Heart right ventricle (tissue), 16 donors: Measurements from ENCODE around the gene SYNDIG1. TPM values are rescaled to one million over a fixed set of nuclear protein-coding genes. Genes with fewer than 3 reads are reported as not detected.

ENCODE experiments used
- ATAC-seq, 8 donors: fragments of 200-7000 bp; cut with Tn5 transposase; one replicate each; pipeline ENCODE4 v1.9.1; 2020; ENCODE audit warnings: mild to moderate bottlenecking in 8 of 8, moderate library complexity in 8 of 8, moderate number of reproducible peaks in 1 of 8
- DNase-seq, 2 donors: peaks; one replicate each; pipeline ENCODE4 v3.0.0-alpha.2; 2020
- H3K27ac ChIP-seq, 10 donors: fragments of 200-600 bp; sonication (generic) in 2 of 10; one replicate each; pipeline versions ENCODE4 v1.5.0 to v1.8.0; 2020 to 2022; ENCODE audit warnings: mild to moderate bottlenecking in 3 of 10
- H3K27me3 ChIP-seq, 7 donors: fragments of 200-600 bp; one replicate each; pipeline ENCODE4 v1.8.0; 2021 to 2022; ENCODE audit warnings: mild to moderate bottlenecking in 2 of 7
- H3K36me3 ChIP-seq, 9 donors: fragments of 200-600 bp; sonication (generic) in 1 of 9; one replicate each; pipeline versions ENCODE4 v1.5.0 to v1.8.0; 2020 to 2022; ENCODE audit warnings: mild to moderate bottlenecking in 2 of 9
- H3K4me1 ChIP-seq, 9 donors: fragments of 200-600 bp; sonication (generic) in 1 of 9; one replicate each; pipeline versions ENCODE4 v1.5.0 to v1.8.0; 2020 to 2022; ENCODE audit warnings: mild to moderate bottlenecking in 4 of 9
- H3K4me3 ChIP-seq, 10 donors: fragments of 200-600 bp; sonication (generic) in 2 of 10; one replicate each; pipeline versions ENCODE4 v1.5.0 to v1.8.0; 2020 to 2022; ENCODE audit warnings: mild to moderate bottlenecking in 7 of 10, moderate library complexity in 2 of 10
- H3K9me3 ChIP-seq, 11 donors: fragments of 200-600 bp in 10 of 11; sonication (generic) in 2 of 11; one replicate each; pipeline versions ENCODE4 v1.5.0 to v1.8.0; 2013 to 2022; ENCODE audit warnings: mild to moderate bottlenecking in 2 of 11, control low read depth in 1 of 11, moderate library complexity in 1 of 11
- WGBS, 2 donors: extraction: QIAGEN DNeasy Blood & Tissue Kit; methylation state at CpG; one replicate each; pipeline ENCODE4 v1.1.7; 2013; ENCODE audit warnings: inconsistent platforms in 1 of 2; 5-methylcytosine and 5-hydroxymethylcytosine counted together
- intact Hi-C, 10 donors: fragments of 100-400 bp; cut with DNase I; formaldehyde crosslinking; loops; one replicate each; pipeline versions ENCODE4 v1.11.1 to v1.14.2; 2022
- polyA plus RNA-seq, 2 donors: library from polyadenylated mRNA; stranded (reverse); fragments of 200-250 nt; gene quantifications; one replicate each; pipeline ENCODE4 v1.2.3, GENCODE V29; 2013
- total RNA-seq, 10 donors: library from RNA; stranded (reverse); fragmentation: NEBNext Ultra II Directional in 3 of 10; extraction: Animal tissue kit (Norgen Biotek cat#: 25700) in 3 of 10; gene quantifications; one replicate each; pipeline versions ENCODE4 v1.2.1 to v1.2.4, GENCODE V29; 2021 to 2023
- TF ChIP-seq, protein P1 (sequence below), 9 donors: fragments of 200-600 bp; sonication (generic) in 2 of 9; IDR thresholded peaks; one replicate each; pipeline versions ENCODE4 v1.5.0 to v1.8.0; 2021 to 2022; ENCODE audit warnings: antibody characterized with exemption in 9 of 9, mild to moderate bottlenecking in 5 of 9, moderate library complexity in 1 of 9
- donor health status: Arrhythmogenic right ventricular cardiomyopathy.
- donor health status: ischemic (EF 13 %, LVEDD 7.1; RV severe dilation, severe dysfunction).
- donor health status: healthy with polysubstance abuse.
- donor health status: DM: no; HTN: yes; CAD: no.
- donor health status: DM: no; HTN: no; CAD: no.
- donor health status: ischemic (EF 25% LVEDD 6.9; RV normal size, moderate dysfunction).
- donor health status: ischemic (EF 25% LVEDD 5.7; RV mildly dilated, moderate dysfunction).
- donor health status: healthy.
- donor health status: DM: yes; HTN: yes; CAD: no.
- donor health status: Ischemic cardiomyopathy.
- donor health status: ischemic (EF 35%, LVEDD 5.7; RV mildly dilated, moderate dysfunction).
- donor health status: nonischemic (EF 11% LVEDD 7.7; RV severe dilation, severe dysfunction).
- donor health status: DM: yes; HTN: yes; CAD: no.
- donor health status: PGD.
- donor health status: ischemic (EF 29% LVEDD 5.4; RV normal size, mild dysfunction).
- donor health status: nonischemic (EF 23%, LVEDD 6.1; RV moderate dilation, normal function).

Gene SYNDIG1
- total and polyA plus RNA-seq, 12 donors: 8.6 to 34.7 (median 19.9) TPM

DNA sequence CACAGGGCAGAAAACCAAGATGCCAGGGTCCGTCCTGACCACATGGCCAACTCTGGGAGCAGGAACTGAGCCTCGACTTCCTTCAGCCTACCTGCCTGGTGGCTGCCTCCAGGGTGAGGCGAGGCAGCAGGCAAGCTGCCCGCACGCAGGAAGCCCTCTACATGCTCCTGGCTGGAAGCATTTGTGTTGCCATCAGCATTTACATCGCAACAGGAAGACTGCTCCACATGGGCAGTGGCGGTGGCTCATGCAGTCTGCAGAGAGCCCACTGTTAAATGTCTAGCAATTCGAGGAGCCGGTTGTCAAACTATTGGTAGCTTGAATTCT lies 233.8 kb downstream of the SYNDIG1 start:
- Histone ChIP-seq H3K27me3 (peaks cover 0 to 6% (median 0%) of the 10 kb centered on the region in 7 donors), H3K4me1 (no peaks in the 10 kb centered on the region), H3K4me3 (no peak overlapping the region), H3K36me3 (no peaks in the 10 kb centered on the region), H3K27ac (no peak overlapping the region), H3K9me3 (no peaks in the 10 kb centered on the region)
- TF ChIP-seq, protein P1, sequence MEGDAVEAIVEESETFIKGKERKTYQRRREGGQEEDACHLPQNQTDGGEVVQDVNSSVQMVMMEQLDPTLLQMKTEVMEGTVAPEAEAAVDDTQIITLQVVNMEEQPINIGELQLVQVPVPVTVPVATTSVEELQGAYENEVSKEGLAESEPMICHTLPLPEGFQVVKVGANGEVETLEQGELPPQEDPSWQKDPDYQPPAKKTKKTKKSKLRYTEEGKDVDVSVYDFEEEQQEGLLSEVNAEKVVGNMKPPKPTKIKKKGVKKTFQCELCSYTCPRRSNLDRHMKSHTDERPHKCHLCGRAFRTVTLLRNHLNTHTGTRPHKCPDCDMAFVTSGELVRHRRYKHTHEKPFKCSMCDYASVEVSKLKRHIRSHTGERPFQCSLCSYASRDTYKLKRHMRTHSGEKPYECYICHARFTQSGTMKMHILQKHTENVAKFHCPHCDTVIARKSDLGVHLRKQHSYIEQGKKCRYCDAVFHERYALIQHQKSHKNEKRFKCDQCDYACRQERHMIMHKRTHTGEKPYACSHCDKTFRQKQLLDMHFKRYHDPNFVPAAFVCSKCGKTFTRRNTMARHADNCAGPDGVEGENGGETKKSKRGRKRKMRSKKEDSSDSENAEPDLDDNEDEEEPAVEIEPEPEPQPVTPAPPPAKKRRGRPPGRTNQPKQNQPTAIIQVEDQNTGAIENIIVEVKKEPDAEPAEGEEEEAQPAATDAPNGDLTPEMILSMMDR (IDR thresholded peaks at IDR 0.05): no peak
- WGBS, 2 donors: 85 to 90% methylated on average over 9 of the region's 9 CpGs
- DNase-seq (no peak), ATAC-seq (no peak)
- intact Hi-C loops: no loop called here

DNA sequence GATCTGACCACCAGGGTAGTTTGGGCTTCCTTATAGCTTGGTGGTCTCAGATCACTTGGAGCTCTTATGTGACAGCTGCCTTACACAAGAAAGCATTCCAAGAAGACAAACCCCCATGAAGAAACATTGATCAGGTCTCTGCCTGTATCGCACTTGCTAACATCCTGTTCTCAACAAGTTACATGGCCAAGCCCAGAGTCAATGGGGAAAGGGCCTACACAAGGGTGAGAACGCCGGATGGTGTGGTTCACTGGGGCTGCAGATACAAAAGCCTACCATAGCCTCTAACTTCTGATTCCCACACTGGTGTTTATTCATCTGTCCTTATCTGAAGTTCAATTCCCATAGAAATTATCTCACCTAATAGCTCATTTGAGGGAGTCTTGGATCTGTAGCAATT lies 235.5 kb downstream of the SYNDIG1 start:
- TF ChIP-seq, protein P1 (IDR thresholded peaks at IDR 0.05): no peak
- H3K9me3 ChIP-seq: no peaks in the 10 kb centered on the region
- H3K4me1 ChIP-seq: no peaks in the 10 kb centered on the region
- H3K27ac ChIP-seq: no peak overlapping the region
- ATAC-seq (no peak), DNase-seq (no peak)
- intact Hi-C loops: no loop called here
- H3K36me3 ChIP-seq: no peaks in the 10 kb centered on the region
- WGBS, 2 donors: 73 to 83% methylated on average over 3 of the region's 3 CpGs
- peaks cover 0 to 6% (median 0%) of the 10 kb centered on the region in 7 donors for H3K27me3 ChIP-seq
- H3K4me3 ChIP-seq: no peak overlapping the region

DNA sequence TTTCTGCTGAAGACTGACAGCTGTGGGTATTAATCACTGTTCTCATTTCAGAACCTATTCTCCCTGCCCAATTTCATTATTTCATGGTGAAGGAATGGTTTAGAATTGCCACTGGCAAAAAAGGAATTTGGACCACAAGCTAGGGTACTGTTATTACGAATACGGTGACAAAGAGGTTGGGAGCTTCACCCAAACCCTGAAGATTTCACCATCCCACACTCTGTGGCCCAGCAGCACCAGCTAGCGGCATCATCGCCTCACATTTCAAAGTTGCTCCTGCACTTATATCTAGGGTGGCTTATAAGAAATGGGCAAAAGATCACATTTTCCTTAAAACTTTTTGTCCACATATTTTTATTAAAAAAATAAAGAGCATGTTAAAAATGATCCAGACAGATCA lies 236.1 kb downstream of the SYNDIG1 start:
- DNase-seq (no peak), ATAC-seq (no peak)
- Histone ChIP-seq H3K27ac (no peak overlapping the region), H3K4me3 (no peak overlapping the region), H3K36me3 (no peaks in the 10 kb centered on the region), H3K27me3 (peaks cover 0 to 6% (median 0%) of the 10 kb centered on the region in 7 donors), H3K9me3 (no peaks in the 10 kb centered on the region), H3K4me1 (no peaks in the 10 kb centered on the region)
- 88 to 94% methylated on average over 4 of the region's 4 CpGs for WGBS, 2 donors
- TF ChIP-seq, protein P1 (IDR thresholded peaks at IDR 0.05): no peak
- intact Hi-C loops: no loop called here

DNA sequence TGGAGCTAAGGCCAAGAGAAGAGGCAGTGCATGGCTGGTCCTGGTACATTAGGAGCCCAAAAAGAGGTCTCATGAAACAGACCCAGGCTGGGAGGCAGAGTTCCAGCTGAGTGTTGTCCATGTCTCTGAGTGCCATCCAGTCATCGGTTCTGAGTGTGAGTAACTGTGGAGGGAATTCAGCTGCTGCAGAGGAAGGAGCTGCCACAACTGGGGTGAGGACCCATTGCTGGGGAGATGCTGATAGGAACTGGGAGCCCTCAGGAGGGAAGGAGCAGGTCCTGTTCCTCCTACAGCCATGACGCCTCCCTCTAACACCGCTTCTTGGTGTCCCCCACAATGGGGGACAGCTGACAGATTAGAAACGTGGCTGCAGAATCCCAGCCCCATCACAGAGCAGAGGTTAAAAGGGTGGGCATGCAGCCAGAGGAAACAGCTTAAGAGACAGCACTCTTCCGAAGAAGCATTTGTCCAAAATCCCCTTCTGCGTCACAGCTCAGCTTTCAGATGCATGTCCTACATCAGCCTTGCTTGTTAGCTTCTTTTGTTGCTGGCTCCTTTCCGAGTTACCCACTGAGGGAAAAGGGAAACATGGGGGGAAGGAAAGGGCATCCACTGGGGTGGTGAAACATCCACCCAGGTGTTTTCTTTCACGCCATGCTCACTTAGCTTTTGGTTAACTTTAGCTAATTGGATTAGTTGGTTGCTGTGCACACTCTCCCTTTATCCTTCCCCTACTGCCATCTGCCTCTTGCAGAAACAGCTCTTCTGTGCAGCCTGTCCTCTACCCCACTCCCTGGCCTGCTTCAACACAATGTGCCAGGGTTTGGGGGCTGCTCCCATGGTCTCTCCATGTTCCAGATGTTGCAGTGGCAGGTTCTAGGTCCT lies 239.2 kb downstream of the SYNDIG1 start:
- DNase-seq (no peak), ATAC-seq (no peak)
- Histone ChIP-seq H3K27me3 (peaks cover 0 to 12% (median 0%) of the 10 kb centered on the region in 7 donors), H3K4me1 (no peaks in the 10 kb centered on the region), H3K27ac (no peak overlapping the region), H3K36me3 (no peaks in the 10 kb centered on the region), H3K9me3 (peaks cover 0 to 10% (median 0%) of the 10 kb centered on the region in 11 donors), H3K4me3 (no peak overlapping the region)
- 53 to 56% methylated on average over 8 of the region's 8 CpGs for WGBS, 2 donors
- intact Hi-C loops: no loop called here
- TF ChIP-seq, protein P1 (IDR thresholded peaks at IDR 0.05): no peak
